ENCODE results near the gene SMARCA2. TPM values are rescaled to one million over a fixed set of nuclear protein-coding genes. Genes with fewer than 3 reads are reported as not detected.

The SMARCA2 gene
- total and polyA plus RNA-seq, 2 experiments from 2014 or later = 19.9 to 43.0 TPM

DNA sequence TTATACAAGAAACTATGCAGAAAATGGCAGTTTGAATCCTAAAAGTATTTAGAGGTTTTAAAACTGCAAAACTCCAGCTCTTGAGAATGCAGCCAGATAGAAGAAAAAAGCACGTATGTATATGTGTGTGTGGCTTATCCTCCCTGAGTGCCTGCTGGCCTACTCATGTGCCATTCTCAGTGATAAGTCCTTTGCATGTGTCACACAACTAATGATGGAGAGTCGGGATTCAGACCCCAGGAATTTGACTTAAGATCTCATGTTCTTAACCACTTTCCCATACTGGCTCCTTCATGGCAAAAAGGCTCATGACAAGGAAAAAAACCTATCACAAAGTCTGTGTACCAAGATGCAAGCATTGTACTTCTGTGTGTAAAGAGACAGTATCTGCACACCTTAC, 26.6 kb downstream of the SMARCA2 start:
- TF ChIP-seq, protein P1, sequence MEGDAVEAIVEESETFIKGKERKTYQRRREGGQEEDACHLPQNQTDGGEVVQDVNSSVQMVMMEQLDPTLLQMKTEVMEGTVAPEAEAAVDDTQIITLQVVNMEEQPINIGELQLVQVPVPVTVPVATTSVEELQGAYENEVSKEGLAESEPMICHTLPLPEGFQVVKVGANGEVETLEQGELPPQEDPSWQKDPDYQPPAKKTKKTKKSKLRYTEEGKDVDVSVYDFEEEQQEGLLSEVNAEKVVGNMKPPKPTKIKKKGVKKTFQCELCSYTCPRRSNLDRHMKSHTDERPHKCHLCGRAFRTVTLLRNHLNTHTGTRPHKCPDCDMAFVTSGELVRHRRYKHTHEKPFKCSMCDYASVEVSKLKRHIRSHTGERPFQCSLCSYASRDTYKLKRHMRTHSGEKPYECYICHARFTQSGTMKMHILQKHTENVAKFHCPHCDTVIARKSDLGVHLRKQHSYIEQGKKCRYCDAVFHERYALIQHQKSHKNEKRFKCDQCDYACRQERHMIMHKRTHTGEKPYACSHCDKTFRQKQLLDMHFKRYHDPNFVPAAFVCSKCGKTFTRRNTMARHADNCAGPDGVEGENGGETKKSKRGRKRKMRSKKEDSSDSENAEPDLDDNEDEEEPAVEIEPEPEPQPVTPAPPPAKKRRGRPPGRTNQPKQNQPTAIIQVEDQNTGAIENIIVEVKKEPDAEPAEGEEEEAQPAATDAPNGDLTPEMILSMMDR (IDR thresholded peaks at IDR 0.05; ENCODE audit: low read depth, low read length) = no peak
- DNase-seq (ENCODE audit: low read depth in 1 of 2, low spot score in 1 of 2) = no peak
- H3K9me3 ChIP-seq (ENCODE audit: low read depth) = no peaks in the 10 kb centered on the region
- H3K4me3 ChIP-seq = no peak overlapping the region
- peaks cover 19% of the 10 kb centered on the region for H3K27me3 ChIP-seq
- no peaks in the 10 kb centered on the region for H3K4me1 ChIP-seq (ENCODE audit: low read depth)
- no peak overlapping the region for H3K27ac ChIP-seq
- peaks cover 7% of the 10 kb centered on the region for H3K36me3 ChIP-seq

DNA sequence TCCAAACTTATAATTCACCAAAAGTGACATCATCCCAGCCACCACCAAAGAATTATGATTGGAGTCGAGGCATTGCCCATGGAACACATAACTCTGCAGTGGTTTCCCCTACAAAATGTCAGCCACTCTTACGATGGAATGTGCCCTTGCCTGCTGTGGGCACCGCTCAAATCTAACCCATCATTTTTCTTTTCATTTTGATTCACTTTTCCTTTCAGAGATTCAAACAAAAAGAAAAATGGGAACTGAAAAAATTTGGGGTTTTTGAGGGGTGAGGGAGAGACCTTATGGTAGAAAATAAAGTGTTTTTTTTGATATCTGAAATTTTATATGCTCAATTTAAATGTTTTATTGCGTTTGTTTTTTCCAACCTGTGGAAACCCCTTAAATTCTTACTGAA, 28.1 kb downstream of the SMARCA2 start:
- Histone ChIP-seq H3K4me3 (no peak overlapping the region), H3K4me1 (ENCODE audit: low read depth) (no peaks in the 10 kb centered on the region), H3K27me3 (peaks cover 34% of the 10 kb centered on the region), H3K9me3 (ENCODE audit: low read depth) (no peaks in the 10 kb centered on the region), H3K36me3 (peaks cover 7% of the 10 kb centered on the region), H3K27ac (no peak overlapping the region)
- TF ChIP-seq, protein P1 (IDR thresholded peaks at IDR 0.05; ENCODE audit: low read depth, low read length) = no peak
- no peak for DNase-seq (ENCODE audit: low read depth in 1 of 2, low spot score in 1 of 2)

DNA sequence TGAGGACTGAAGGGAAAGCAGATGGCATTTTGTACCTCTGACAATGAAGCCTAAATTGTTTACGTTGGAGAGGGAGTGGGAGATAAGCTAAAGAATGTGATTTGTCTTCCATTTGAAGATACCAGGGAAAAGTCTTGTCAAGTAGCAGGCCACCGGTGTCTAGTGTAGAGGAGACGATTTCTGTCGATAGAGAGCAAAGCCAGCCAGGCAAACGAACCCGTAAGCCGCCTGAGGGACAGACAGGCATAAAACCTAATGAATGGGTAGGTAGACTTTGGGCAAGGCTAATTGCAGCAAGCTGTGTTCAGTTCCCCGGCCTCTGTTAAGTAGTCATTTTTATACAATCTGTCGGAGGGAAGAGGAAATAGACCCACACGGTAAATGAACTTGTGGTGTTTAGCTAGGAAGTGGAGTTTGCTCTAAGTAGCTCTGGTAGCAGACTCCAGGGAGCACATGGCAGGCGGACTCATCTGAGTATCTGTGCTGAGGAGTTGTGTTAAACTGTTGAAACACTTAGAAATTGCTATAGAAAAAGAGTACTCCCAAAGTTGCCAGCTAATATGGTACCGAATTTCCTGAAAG, 28.8 kb downstream of the SMARCA2 start:
- no peak overlapping the region for H3K4me3 ChIP-seq
- TF ChIP-seq, protein P1 (IDR thresholded peaks at IDR 0.05; ENCODE audit: low read depth, low read length) = no peak
- H3K27ac ChIP-seq = no peak overlapping the region
- no peaks in the 10 kb centered on the region for H3K4me1 ChIP-seq (ENCODE audit: low read depth)
- peaks cover 42% of the 10 kb centered on the region for H3K27me3 ChIP-seq
- no peak for DNase-seq (ENCODE audit: low read depth in 1 of 2, low spot score in 1 of 2)
- H3K36me3 ChIP-seq = peaks cover 7% of the 10 kb centered on the region
- no peaks in the 10 kb centered on the region for H3K9me3 ChIP-seq (ENCODE audit: low read depth)

DNA sequence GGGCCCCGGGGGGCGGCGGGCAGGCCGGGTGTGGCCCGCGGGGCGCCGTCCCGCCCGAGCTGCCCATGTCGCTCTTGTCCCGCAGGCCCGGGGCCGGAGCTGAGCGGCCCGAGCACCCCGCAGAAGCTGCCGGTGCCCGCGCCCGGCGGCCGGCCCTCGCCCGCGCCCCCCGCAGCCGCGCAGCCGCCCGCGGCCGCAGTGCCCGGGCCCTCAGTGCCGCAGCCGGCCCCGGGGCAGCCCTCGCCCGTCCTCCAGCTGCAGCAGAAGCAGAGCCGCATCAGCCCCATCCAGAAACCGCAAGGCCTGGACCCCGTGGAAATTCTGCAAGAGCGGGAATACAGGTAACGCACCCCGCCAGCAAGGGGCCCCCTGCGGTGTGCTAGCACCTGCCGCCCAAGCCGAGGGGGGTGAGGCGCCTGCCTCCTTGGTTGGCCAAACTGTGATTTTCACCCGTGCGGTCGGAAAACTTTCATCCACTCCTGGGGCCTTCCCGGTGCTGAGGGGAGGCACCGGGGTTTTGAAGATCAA, 32.1 kb downstream of the SMARCA2 start:
- Histone ChIP-seq H3K36me3 (no peaks in the 10 kb centered on the region), H3K27me3 (peaks cover 51% of the 10 kb centered on the region), H3K4me1 (ENCODE audit: low read depth) (no peaks in the 10 kb centered on the region), H3K9me3 (ENCODE audit: low read depth) (no peaks in the 10 kb centered on the region), H3K27ac (no peak overlapping the region), H3K4me3 (no peak overlapping the region)
- TF ChIP-seq, protein P1 (IDR thresholded peaks at IDR 0.05; ENCODE audit: low read depth, low read length) = no peak
- no peak for DNase-seq (ENCODE audit: low read depth in 1 of 2, low spot score in 1 of 2)

DNA sequence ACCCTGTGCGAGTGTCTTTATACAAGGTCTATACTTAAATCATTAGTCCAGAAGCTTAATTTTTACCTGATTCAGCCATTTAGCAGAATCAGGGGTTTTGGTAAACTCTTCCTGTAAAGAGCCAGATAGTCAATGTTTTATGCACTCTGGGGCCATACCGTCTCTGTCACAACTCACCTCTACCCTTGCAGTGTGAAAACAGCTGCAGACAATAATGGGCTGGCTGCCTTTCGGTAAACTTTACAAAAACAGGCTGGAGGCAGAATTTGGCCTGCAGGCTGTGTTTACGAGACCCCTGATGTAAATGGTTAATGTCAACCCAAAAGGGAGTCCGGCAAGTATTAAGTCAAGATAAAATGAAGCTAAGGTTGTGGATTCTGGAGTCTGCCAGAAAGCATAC, 32.8 kb downstream of the SMARCA2 start:
- Histone ChIP-seq H3K27ac (no peak overlapping the region), H3K27me3 (peaks cover 51% of the 10 kb centered on the region), H3K36me3 (no peaks in the 10 kb centered on the region)

More for the DNA sequence above, 32.8 kb downstream of the SMARCA2 start:
- TF ChIP-seq, protein P1 (IDR thresholded peaks at IDR 0.05; ENCODE audit: low read depth, low read length) = no peak
- DNase-seq (ENCODE audit: low read depth in 1 of 2, low spot score in 1 of 2) = no peak
- Histone ChIP-seq H3K9me3 (ENCODE audit: low read depth) (no peaks in the 10 kb centered on the region), H3K4me1 (ENCODE audit: low read depth) (no peaks in the 10 kb centered on the region), H3K4me3 (no peak overlapping the region)

Measured in cardiac muscle cell (in vitro differentiated cells and primary cell).